GM21723 (cell line): ENCODE data around the gene UBTF.

Source experiments
- ATAC-seq: cut with Tn5 transposase; IDR thresholded peaks from one replicate; pipeline ENCODE4 v1.9.1; 2021; ENCODE audit warnings: mild to moderate bottlenecking, moderate library complexity; ENCODE audit not compliant: unreplicated experiment

The UBTF gene

GRCh38 chr17:44219616-44220212 lies at the start of gene UBTF:
UBTF (minus strand) TSS chr17:44219675; CDS start chr17:44218229, 1,446 bp downstream.
- peak; percentile 7 for ATAC-seq

GRCh38 chr17:44268709-44269534 lies 49.4 kb upstream of the UBTF start:
- no peak for ATAC-seq

- no peak for ATAC-seq
Measured at GRCh38 chr17:44267818-44268490, 48.5 kb upstream of the UBTF start, which contains the start of gene SLC4A1. SLC4A1 (minus strand) TSS chr17:44268135; CDS start chr17:44262866, 5,269 bp downstream.

- ATAC-seq, result no peak
Measured at GRCh38 chr17:44267165-44267455, 47.6 kb upstream of the UBTF start.

GRCh38 chr17:44266402-44267164 lies 47.1 kb upstream of the UBTF start:
- ATAC-seq, result no peak

- ATAC-seq, result no peak
Measured at GRCh38 chr17:44263345-44263902, 43.9 kb upstream of the UBTF start.

GRCh38 chr17:44262654-44263225 lies 43.3 kb upstream of the UBTF start:
- ATAC-seq, result no peak

- no peak for ATAC-seq
Measured at GRCh38 chr17:44260296-44260695, 40.8 kb upstream of the UBTF start.

- no peak for ATAC-seq
Measured at GRCh38 chr17:44258811-44259351, 39.4 kb upstream of the UBTF start.

- ATAC-seq, result no peak
Measured at GRCh38 chr17:44257815-44258760, 38.6 kb upstream of the UBTF start.

- ATAC-seq, result no peak
Measured at GRCh38 chr17:44256671-44257070, 37.2 kb upstream of the UBTF start.

GRCh38 chr17:44255915-44256314 lies 36.4 kb upstream of the UBTF start:
- no peak for ATAC-seq

GRCh38 chr17:44254361-44255095 lies 35.1 kb upstream of the UBTF start:
- ATAC-seq, result no peak

- no peak for ATAC-seq
Measured at GRCh38 chr17:44253006-44253405, 33.5 kb upstream of the UBTF start.

- ATAC-seq, result no peak
Measured at GRCh38 chr17:44251062-44251461, 31.6 kb upstream of the UBTF start.

GRCh38 chr17:44249501-44250246 lies 30.2 kb upstream of the UBTF start:
- no peak for ATAC-seq

GRCh38 chr17:44247876-44248736 lies 28.6 kb upstream of the UBTF start:
- no peak for ATAC-seq
